ENCODE results near the gene CHST3. TPM values are rescaled to one million over a fixed set of nuclear protein-coding genes. Genes with fewer than 3 reads are reported as not detected.

Gene CHST3
- total and polyA plus RNA-seq, 2 experiments from 2014 or later, result 0.94 to 8.3 TPM

DNA sequence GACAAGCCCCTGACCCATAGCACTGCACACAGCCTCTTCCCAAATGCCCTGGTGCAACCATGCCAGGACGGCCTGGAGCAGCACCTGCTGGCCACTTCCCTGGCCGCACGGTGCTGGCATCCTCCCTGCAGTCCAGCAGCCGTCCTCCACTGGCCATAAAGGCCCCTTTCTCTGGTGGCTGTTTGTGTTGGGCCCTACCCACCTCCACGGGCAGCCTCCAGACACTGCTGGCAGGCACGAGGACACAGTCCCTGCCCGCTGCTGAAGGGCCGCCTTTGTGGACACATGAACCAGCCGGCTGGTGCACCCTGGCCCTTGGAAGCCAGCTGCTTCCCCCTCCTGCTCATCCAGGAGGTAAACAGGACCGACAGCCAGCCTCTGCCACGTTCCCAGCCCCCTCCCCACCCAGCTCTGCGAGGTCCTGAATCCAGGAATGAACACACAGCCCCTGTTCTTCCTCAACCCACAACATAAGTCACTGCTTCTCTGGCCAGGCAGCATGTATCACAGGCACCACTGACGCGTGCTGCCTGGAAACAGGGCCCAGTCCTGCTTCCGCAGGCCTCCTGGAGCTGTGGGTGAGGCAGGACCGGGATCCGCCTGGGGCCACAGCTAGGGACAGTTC, 80.3 kb downstream of the CHST3 start:
- no peaks in the 10 kb centered on the region for H3K36me3 Mint-ChIP-seq (ENCODE audit: low read depth)
- Histone ChIP-seq H3K27me3 (ENCODE audit: insufficient read depth) (no peaks in the 10 kb centered on the region), H3K27ac (ENCODE audit: low read depth) (no peak overlapping the region)

More for the DNA sequence above, 80.3 kb downstream of the CHST3 start:
- Mint-ChIP-seq H3K27me3 (ENCODE audit: insufficient read depth, low read depth, poor library complexity) (peaks cover 14% of the 10 kb centered on the region), H3K4me3 (no peak overlapping the region), H3K27ac (no peak overlapping the region), H3K9me3 (peaks cover under 1% of the 10 kb centered on the region; the same call in 1 of the 3 replicates), H3K4me1 (peaks cover 19% of the 10 kb centered on the region)
- H3K79me2 ChIP-seq (replicated peaks; ENCODE audit: insufficient read depth), result no peaks in the 10 kb centered on the region
- no peaks in the 10 kb centered on the region for H3K4me1 ChIP-seq (ENCODE audit: insufficient read depth)
- H3F3A ChIP-seq (replicated peaks; ENCODE audit: low read depth), result no peaks in the 10 kb centered on the region
- no peak for DNase-seq (ENCODE audit: low spot score)
- H3K36me3 ChIP-seq (ENCODE audit: insufficient read depth), result no peaks in the 10 kb centered on the region
- TF ChIP-seq NANOG (IDR thresholded peaks at IDR 0.05; ENCODE audit: borderline replicate concordance), result no peak
- TF ChIP-seq, protein P1, sequence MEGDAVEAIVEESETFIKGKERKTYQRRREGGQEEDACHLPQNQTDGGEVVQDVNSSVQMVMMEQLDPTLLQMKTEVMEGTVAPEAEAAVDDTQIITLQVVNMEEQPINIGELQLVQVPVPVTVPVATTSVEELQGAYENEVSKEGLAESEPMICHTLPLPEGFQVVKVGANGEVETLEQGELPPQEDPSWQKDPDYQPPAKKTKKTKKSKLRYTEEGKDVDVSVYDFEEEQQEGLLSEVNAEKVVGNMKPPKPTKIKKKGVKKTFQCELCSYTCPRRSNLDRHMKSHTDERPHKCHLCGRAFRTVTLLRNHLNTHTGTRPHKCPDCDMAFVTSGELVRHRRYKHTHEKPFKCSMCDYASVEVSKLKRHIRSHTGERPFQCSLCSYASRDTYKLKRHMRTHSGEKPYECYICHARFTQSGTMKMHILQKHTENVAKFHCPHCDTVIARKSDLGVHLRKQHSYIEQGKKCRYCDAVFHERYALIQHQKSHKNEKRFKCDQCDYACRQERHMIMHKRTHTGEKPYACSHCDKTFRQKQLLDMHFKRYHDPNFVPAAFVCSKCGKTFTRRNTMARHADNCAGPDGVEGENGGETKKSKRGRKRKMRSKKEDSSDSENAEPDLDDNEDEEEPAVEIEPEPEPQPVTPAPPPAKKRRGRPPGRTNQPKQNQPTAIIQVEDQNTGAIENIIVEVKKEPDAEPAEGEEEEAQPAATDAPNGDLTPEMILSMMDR (conservative IDR thresholded peaks at IDR 0.05; ENCODE audit: low read depth in 2 of 2), result peak; percentile 11 to 48; a peak in 2 of 4 replicates
- TF ChIP-seq EZH2 (IDR thresholded peaks at IDR 0.05; ENCODE audit: low read depth, unreplicated experiment), result no peak
- TF ChIP-seq, protein P2, sequence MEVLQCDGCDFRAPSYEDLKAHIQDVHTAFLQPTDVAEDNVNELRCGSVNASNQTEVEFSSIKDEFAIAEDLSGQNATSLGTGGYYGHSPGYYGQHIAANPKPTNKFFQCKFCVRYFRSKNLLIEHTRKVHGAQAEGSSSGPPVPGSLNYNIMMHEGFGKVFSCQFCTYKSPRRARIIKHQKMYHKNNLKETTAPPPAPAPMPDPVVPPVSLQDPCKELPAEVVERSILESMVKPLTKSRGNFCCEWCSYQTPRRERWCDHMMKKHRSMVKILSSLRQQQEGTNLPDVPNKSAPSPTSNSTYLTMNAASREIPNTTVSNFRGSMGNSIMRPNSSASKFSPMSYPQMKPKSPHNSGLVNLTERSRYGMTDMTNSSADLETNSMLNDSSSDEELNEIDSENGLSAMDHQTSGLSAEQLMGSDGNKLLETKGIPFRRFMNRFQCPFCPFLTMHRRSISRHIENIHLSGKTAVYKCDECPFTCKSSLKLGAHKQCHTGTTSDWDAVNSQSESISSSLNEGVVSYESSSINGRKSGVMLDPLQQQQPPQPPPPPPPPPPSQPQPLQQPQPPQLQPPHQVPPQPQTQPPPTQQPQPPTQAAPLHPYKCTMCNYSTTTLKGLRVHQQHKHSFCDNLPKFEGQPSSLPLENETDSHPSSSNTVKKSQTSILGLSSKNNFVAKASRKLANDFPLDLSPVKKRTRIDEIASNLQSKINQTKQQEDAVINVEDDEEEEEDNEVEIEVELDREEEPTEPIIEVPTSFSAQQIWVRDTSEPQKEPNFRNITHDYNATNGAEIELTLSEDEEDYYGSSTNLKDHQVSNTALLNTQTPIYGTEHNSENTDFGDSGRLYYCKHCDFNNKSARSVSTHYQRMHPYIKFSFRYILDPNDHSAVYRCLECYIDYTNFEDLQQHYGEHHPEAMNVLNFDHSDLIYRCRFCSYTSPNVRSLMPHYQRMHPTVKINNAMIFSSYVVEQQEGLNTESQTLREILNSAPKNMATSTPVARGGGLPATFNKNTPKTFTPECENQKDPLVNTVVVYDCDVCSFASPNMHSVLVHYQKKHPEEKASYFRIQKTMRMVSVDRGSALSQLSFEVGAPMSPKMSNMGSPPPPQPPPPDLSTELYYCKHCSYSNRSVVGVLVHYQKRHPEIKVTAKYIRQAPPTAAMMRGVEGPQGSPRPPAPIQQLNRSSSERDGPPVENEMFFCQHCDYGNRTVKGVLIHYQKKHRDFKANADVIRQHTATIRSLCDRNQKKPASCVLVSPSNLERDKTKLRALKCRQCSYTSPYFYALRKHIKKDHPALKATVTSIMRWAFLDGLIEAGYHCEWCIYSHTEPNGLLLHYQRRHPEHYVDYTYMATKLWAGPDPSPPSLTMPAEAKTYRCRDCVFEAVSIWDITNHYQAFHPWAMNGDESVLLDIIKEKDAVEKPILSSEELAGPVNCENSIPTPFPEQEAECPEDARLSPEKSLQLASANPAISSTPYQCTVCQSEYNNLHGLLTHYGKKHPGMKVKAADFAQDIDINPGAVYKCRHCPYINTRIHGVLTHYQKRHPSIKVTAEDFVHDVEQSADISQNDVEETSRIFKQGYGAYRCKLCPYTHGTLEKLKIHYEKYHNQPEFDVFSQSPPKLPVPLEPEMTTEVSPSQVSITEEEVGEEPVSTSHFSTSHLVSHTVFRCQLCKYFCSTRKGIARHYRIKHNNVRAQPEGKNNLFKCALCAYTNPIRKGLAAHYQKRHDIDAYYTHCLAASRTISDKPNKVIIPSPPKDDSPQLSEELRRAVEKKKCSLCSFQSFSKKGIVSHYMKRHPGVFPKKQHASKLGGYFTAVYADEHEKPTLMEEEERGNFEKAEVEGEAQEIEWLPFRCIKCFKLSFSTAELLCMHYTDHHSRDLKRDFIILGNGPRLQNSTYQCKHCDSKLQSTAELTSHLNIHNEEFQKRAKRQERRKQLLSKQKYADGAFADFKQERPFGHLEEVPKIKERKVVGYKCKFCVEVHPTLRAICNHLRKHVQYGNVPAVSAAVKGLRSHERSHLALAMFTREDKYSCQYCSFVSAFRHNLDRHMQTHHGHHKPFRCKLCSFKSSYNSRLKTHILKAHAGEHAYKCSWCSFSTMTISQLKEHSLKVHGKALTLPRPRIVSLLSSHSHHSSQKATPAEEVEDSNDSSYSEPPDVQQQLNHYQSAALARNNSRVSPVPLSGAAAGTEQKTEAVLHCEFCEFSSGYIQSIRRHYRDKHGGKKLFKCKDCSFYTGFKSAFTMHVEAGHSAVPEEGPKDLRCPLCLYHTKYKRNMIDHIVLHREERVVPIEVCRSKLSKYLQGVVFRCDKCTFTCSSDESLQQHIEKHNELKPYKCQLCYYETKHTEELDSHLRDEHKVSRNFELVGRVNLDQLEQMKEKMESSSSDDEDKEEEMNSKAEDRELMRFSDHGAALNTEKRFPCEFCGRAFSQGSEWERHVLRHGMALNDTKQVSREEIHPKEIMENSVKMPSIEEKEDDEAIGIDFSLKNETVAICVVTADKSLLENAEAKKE (CRISPR knock-in tag; IDR thresholded peaks at IDR 0.05), result no peak
- ATAC-seq, result peak; percentile 51
- no peak overlapping the region for H3K4me3 ChIP-seq
- H3K4me2 ChIP-seq, result no peak overlapping the region
- no peaks in the 10 kb centered on the region for H4K20me1 ChIP-seq (replicated peaks; ENCODE audit: insufficient read depth)
- peak overlapping the region; percentile 59 for H2AFZ ChIP-seq
- H3K9me2 ChIP-seq (ENCODE audit: insufficient read depth), result no peaks in the 10 kb centered on the region

Measured in GM23338 (cell line).